Measurements from ENCODE around the gene MUSK. TPM values are rescaled to one million over a fixed set of nuclear protein-coding genes. Genes with fewer than 3 reads are reported as not detected.

Gene MUSK
- total RNA-seq, 1 experiment from 2014 or later: not detected

Other genes with a start within 250 kb of the MUSK start
- 0.07 TPM in 1 of 2 replicates, not detected in the other for gene SVEP1, start 89.0 kb upstream of the MUSK start, total RNA-seq (2014; rRNA removed; shearing (Covaris generic))

Measured in A172 (cell line).